HG03039 (cell line): ENCODE measurements around the gene ACTR3.

Source experiments
- ATAC-seq: cut with Tn5 transposase; IDR thresholded peaks from one replicate; pipeline ENCODE4 v1.9.1; 2021; ENCODE audit warnings: mild to moderate bottlenecking, moderate library complexity; ENCODE audit not compliant: unreplicated experiment

ACTR3 gene

GRCh38 chr2:113875135-113875534 is 14.8 kb upstream of the ACTR3 start:
- no peak for ATAC-seq

- ATAC-seq = no peak
Observed at GRCh38 chr2:113876503-113877387, 13.1 kb upstream of the ACTR3 start.

GRCh38 chr2:113877711-113878598 is 11.9 kb upstream of the ACTR3 start:
- no peak for ATAC-seq

GRCh38 chr2:113878743-113879142 is 11.1 kb upstream of the ACTR3 start:
- ATAC-seq = no peak

GRCh38 chr2:113879457-113879856 is 10.4 kb upstream of the ACTR3 start:
- no peak for ATAC-seq

GRCh38 chr2:113886479-113887008 is 3.3 kb upstream of the ACTR3 start:
- ATAC-seq = peak; percentile 69

GRCh38 chr2:113887009-113887792 is 2.7 kb upstream of the ACTR3 start:
- no peak for ATAC-seq

GRCh38 chr2:113888641-113889470 is 1.0 kb upstream of the ACTR3 start:
- no peak for ATAC-seq

- peak; percentile 23 for ATAC-seq
Observed at GRCh38 chr2:113890253-113891235, 655 bp downstream of the ACTR3 start.

GRCh38 chr2:113891265-113891959 is 1.5 kb downstream of the ACTR3 start:
- no peak for ATAC-seq

GRCh38 chr2:113892004-113892710 is 2.3 kb downstream of the ACTR3 start:
- ATAC-seq = no peak

- ATAC-seq = no peak
Observed at GRCh38 chr2:113894156-113894743, 4.4 kb downstream of the ACTR3 start.

- ATAC-seq = no peak
Observed at GRCh38 chr2:113895301-113895700, 5.4 kb downstream of the ACTR3 start.

GRCh38 chr2:113895819-113896563 is 6.1 kb downstream of the ACTR3 start:
- no peak for ATAC-seq

- no peak for ATAC-seq
Observed at GRCh38 chr2:113896791-113897190, 6.9 kb downstream of the ACTR3 start.

GRCh38 chr2:113898081-113898480 is 8.2 kb downstream of the ACTR3 start:
- ATAC-seq = no peak
